HepG2 (cell line): ENCODE measurements around the gene PPP2R5C. TPM values are rescaled to one million over a fixed set of nuclear protein-coding genes. Genes with fewer than 3 reads are reported as not detected.

Experiments used
- CSRNP1 ChIP-seq: sonication (generic); formaldehyde crosslinking; IDR thresholded peaks from 2 replicates; pipeline ENCODE4 v1.8.1; 2023; ENCODE audit warnings: mild to moderate bottlenecking, missing genetic modification reagents
- FOXP4 ChIP-seq: sonication (generic); formaldehyde crosslinking; IDR thresholded peaks from 2 replicates; pipeline ENCODE4 v1.4.0; 2020; ENCODE audit warnings: missing genetic modification reagents
- GATA4 ChIP-seq: sonication (generic); IDR thresholded peaks from 2 replicates; pipeline ENCODE4 v1.6.1; 2016; ENCODE audit warnings: antibody characterized with exemption, low read depth, borderline replicate concordance
- ISL2 ChIP-seq: sonication (generic); formaldehyde crosslinking; IDR thresholded peaks from 2 replicates; pipeline ENCODE4 v1.5.0; 2020; ENCODE audit warnings: missing genetic modification reagents
- KAT7 ChIP-seq: IDR thresholded peaks from 2 replicates; pipeline ENCODE4 v1.6.1; 2018; ENCODE audit warnings: borderline replicate concordance, missing compliant biosample characterization
- MIXL1 ChIP-seq: IDR thresholded peaks from 2 replicates; pipeline ENCODE4 v1.6.1; 2016
- SOX5 ChIP-seq: IDR thresholded peaks from 2 replicates; pipeline ENCODE4 v1.6.1; 2016; ENCODE audit warnings: borderline replicate concordance
- SP5 ChIP-seq: IDR thresholded peaks from 2 replicates; pipeline ENCODE4 v1.6.1; 2016; ENCODE audit warnings: low read depth, borderline replicate concordance
- TBX3 ChIP-seq: fragments of 450-650 bp; IDR thresholded peaks from 2 replicates; pipeline ENCODE4 v1.6.1; 2017; ENCODE audit warnings: antibody characterized with exemption, mild to moderate bottlenecking, inconsistent platforms, borderline replicate concordance
- TCF7 ChIP-seq: sonication (generic); IDR thresholded peaks from 2 replicates; pipeline ENCODE4 v1.6.1; 2016; ENCODE audit warnings: antibody characterized with exemption, low read depth
- THAP11 ChIP-seq: IDR thresholded peaks from 2 replicates; pipeline ENCODE4 v1.6.1; 2016; ENCODE audit warnings: missing biosample characterization, missing genetic modification reagents
- TOPORS ChIP-seq: sonication (generic); formaldehyde crosslinking; IDR thresholded peaks from 2 replicates; pipeline ENCODE4 v1.8.0; 2023; ENCODE audit warnings: mild to moderate bottlenecking, missing genetic modification reagents
- ZBTB20 ChIP-seq: sonication (generic); formaldehyde crosslinking; IDR thresholded peaks from 2 replicates; pipeline ENCODE4 v1.8.1; 2023; ENCODE audit warnings: missing genetic modification reagents, low read depth, mild to moderate bottlenecking, borderline replicate concordance
- ZMYM3 ChIP-seq: sonication (generic); formaldehyde crosslinking; IDR thresholded peaks from 2 replicates; pipeline ENCODE4 v1.5.1; 2020; ENCODE audit warnings: mild to moderate bottlenecking, missing genetic modification reagents
- ZNF609 ChIP-seq: sonication (generic); formaldehyde crosslinking; IDR thresholded peaks from 2 replicates; pipeline ENCODE4 v1.4.0; 2020; ENCODE audit warnings: mild to moderate bottlenecking, missing genetic modification reagents, borderline replicate concordance
- polyA plus RNA-seq, 8 experiments: library from polyadenylated mRNA; depleted of rRNA in 3 of 8; stranded (reverse) in 7 of 8; unstranded in 1 of 8; fragments of >200 nt; fragmentation: Illumina TruSeq in 4 of 8; extraction: Trizol in 4 of 8; gene quantifications; 2 replicates each; pipeline versions ENCODE4 v1.2.1 to v1.2.3, GENCODE V29; 2011 to 2016; ENCODE audit warnings: low read depth in 4 of 8, missing spikeins in 1 of 8, mixed read lengths in 1 of 8; ENCODE audit not compliant: insufficient read depth in 1 of 8
- total RNA-seq, 5 experiments: library from RNA; depleted of rRNA; stranded (reverse); fragments of >200 nt; fragmentation: Illumina TruSeq; extraction: Trizol; gene quantifications; 2 replicates each; pipeline ENCODE4 v1.2.3, GENCODE V29; 2016; ENCODE audit warnings: low read depth in 1 of 5
- TF ChIP-seq, protein P1 (sequence below): sonication (generic); formaldehyde crosslinking; conservative IDR thresholded peaks from 2 replicates; pipeline ENCODE4 v1.4.0; 2020; ENCODE audit warnings: missing genetic modification reagents
- TF ChIP-seq, protein P2 (sequence below): sonication (generic); formaldehyde crosslinking; conservative IDR thresholded peaks from 2 replicates; pipeline ENCODE4 v1.4.0; 2020; ENCODE audit warnings: mild to moderate bottlenecking, missing genetic modification reagents, moderate library complexity

The PPP2R5C gene
- total and polyA plus RNA-seq, 2 of the 13 experiments (the other 11 are each of a cell fraction or from before 2014, with no cell fraction given), result 74.3 to 78.5 TPM

GRCh38 chr14:101762530-101763101 lies 1.1 kb downstream of the PPP2R5C start (continued):
- TF ChIP-seq ISL2 (CRISPR knock-in tag), result peak; percentile 41; the same call in 1 of the 2 replicates
- TF ChIP-seq ZMYM3 (CRISPR knock-in tag), result no peak
- TF ChIP-seq MIXL1 (CRISPR knock-in tag), result peak; percentile 42; the same call in 1 of the 2 replicates
- peak; percentile 24; the same call in 1 of the 2 replicates for TF ChIP-seq GATA4
- peak; percentile 62 for TF ChIP-seq TCF7
- TF ChIP-seq KAT7 (CRISPR knock-in tag), result no peak
- TF ChIP-seq SOX5, result peak; percentile 41; the same call in 1 of the 2 replicates
- TF ChIP-seq TBX3, result peak; percentile 66; the same call in 1 of the 2 replicates
- TF ChIP-seq TOPORS (CRISPR knock-in tag), result no peak
- no peak for TF ChIP-seq ZNF609 (CRISPR knock-in tag)
- TF ChIP-seq CSRNP1 (CRISPR knock-in tag), result no peak
- peak; percentile 15; the same call in 1 of the 2 replicates for TF ChIP-seq FOXP4 (CRISPR knock-in tag)
- TF ChIP-seq ZBTB20 (CRISPR knock-in tag), result no peak
- TF ChIP-seq, protein P1, sequence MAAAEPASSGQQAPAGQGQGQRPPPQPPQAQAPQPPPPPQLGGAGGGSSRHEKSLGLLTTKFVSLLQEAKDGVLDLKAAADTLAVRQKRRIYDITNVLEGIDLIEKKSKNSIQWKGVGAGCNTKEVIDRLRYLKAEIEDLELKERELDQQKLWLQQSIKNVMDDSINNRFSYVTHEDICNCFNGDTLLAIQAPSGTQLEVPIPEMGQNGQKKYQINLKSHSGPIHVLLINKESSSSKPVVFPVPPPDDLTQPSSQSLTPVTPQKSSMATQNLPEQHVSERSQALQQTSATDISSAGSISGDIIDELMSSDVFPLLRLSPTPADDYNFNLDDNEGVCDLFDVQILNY (CRISPR knock-in tag), result no peak
- TF ChIP-seq THAP11 (CRISPR knock-in tag), result no peak
- 0 out of 2 replicates have a peak, but pooled peaks have one; percentile 16 for TF ChIP-seq SP5
- TF ChIP-seq, protein P2, sequence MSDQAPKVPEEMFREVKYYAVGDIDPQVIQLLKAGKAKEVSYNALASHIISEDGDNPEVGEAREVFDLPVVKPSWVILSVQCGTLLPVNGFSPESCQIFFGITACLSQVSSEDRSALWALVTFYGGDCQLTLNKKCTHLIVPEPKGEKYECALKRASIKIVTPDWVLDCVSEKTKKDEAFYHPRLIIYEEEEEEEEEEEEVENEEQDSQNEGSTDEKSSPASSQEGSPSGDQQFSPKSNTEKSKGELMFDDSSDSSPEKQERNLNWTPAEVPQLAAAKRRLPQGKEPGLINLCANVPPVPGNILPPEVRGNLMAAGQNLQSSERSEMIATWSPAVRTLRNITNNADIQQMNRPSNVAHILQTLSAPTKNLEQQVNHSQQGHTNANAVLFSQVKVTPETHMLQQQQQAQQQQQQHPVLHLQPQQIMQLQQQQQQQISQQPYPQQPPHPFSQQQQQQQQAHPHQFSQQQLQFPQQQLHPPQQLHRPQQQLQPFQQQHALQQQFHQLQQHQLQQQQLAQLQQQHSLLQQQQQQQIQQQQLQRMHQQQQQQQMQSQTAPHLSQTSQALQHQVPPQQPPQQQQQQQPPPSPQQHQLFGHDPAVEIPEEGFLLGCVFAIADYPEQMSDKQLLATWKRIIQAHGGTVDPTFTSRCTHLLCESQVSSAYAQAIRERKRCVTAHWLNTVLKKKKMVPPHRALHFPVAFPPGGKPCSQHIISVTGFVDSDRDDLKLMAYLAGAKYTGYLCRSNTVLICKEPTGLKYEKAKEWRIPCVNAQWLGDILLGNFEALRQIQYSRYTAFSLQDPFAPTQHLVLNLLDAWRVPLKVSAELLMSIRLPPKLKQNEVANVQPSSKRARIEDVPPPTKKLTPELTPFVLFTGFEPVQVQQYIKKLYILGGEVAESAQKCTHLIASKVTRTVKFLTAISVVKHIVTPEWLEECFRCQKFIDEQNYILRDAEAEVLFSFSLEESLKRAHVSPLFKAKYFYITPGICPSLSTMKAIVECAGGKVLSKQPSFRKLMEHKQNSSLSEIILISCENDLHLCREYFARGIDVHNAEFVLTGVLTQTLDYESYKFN (CRISPR knock-in tag), result 0 out of 2 replicates have a peak, but pooled peaks have one; percentile 14
